Head of caudate nucleus (tissue), 42 donors: ENCODE results near the gene PLEKHJ1.
"Not testable (repeated sequence)": the region's sequence is repeated elsewhere in the genome, so short reads cannot be mapped to it uniquely, and the experiment has no call there.

Experiments
- DNase-seq, 42 donors: peaks; one replicate each; pipeline versions ENCODE4 v3.0.0 to v3.0.0-alpha.2; 2020 to 2021; ENCODE audit warnings: mixed read lengths in 7 of 42
- intact Hi-C: fragments of 100-400 bp; cut with DNase I; formaldehyde crosslinking; loops from one replicate; pipeline ENCODE4 v1.15.0; 2022

The PLEKHJ1 gene, protein sequence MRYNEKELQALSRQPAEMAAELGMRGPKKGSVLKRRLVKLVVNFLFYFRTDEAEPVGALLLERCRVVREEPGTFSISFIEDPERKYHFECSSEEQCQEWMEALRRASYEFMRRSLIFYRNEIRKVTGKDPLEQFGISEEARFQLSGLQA

DNA sequence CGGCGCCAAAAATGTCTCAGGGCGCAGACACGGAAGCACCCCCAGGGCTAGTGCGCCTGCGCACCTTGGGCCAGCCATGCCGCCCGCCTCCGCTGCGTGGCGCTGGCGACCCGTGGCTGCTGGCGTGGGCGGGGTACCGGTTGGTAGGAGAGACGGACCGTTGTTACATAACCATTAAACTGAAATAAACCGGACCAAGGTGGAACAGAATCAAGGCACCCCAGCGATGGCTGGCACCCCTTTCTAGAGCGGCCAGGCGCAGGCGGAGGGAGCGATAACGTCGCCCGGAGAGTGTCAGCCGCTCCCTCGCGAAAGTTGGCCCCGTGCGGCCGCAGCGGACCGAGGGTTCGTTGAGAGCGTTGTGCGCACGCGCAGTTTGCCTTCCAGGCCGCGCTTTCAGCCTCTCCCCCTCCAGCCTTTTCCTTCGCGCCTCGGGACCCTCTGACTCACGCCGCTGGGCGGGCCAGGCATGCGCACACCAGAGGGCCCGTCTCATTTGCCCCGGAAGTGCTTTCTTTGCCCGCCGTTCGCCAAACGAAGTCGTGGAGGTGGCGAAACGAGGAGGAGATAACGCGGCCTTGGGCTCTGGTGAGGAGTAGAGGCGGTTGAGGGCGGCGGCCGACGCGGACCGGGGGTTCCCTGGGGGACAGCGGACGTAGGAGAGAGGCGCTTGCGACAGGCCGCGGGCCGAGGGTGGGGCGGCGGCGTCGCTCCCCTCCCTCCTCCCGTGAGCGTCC lies at the start of gene PLEKHJ1, which contains the start of gene SF3A2:
PLEKHJ1 (minus strand) TSS at position 16 of the 737 bp plus-strand sequence. CDS start 81 bp downstream, outside the sequence.
SF3A2 (plus strand) TSS at position 511 of the 737 bp plus-strand sequence. CDS start 6,595 bp downstream, outside the sequence.
- peak; percentile 83 to 98 (median 95) for DNase-seq
- intact Hi-C loops: loop anchor here (2.0 to 5.0 kb wide), 3 partner anchors 36 to 84 kb away; partner anchors contain the start of gene AP3D1

DNA sequence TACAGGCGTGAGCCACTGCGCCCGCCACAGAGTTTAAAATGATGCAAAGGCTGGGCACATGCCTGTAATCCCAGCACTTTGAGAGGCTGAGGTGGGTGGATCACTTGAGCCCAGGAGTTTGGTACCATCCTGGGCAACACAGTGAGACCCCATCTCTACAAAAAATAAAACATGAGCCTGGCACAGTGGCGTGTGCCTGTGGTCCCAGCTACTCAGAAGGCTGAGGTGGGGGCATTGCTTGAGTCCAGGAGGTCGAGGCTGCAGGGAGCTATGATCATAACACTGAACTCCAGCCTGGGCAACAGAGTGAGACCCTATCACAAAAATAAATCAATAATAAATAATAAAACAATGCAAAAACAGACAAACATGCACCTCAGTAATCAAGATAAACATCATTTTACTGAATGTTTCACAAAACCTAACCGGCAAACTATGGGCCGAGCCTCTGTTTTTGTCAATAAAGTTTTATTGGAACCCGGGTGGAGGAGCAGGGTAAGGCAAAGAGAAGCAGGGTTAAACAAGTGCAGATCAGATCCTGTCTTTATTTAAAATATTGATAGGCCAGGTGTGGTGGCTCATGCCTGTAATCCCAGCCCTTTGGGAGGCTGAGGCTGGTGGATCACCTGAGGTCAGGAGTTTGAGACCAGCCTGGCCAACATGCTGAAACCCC lies 47.8 kb upstream of the PLEKHJ1 start:
- intact Hi-C loops: no loop called here
- no peak for DNase-seq

DNA sequence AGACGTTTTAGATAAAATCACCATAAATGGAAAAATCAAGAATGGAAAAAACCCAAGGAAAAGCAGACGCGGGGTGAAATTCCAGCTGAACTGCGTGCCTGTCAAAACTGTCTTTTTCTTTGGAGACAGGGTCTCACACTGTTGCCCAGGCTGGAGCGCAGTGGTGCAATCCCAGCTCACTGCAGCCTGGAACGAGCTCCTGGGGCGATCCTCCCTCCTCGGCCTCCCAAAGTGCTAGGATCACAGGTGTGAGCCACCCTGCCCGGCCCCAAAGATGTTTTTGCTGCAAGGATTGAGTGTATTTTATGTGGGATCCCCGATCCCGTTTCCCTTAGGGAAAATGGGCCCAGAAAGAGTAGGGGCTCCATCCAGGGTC lies 46.7 kb upstream of the PLEKHJ1 start:
- intact Hi-C loops: no loop called here
- DNase-seq: no peak

DNA sequence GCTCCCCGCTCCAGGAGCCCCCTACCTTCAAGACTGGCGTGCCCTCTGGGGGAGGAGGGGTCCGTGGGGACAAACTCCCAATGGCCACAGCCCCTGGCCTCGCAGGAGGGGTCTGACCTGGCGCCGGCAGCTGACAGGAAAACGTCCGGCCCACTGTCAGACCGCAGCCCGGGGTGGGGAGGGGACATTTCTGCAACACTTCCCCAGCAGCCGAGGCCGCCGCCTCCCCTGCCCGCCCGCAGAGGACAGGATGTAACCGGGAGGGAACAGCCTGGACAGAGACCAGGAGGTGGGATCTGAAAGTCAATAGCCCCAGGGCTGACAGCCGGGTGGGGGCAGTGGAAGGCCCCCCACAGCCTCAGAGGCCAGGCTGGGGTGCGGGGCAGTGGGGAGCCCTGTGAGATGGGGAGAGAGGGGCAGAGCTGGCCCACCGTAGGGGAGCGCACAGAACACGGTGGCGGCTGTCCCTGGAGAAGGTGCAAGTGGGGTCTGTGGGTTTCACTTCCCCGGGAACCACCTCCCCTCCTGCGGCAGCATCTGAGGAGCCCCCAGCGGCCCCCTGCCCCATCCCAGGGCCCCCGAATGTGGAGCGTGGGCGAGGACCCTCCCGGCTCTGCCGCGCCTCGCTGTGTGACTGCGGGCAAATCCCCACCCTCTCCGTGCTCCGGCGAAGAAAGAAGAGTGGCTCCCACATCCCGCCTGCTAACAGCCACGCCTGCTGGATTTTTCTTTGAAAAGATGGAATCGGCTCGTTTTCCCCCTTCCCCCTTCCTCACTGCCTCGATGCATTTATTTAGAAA lies 46.1 kb upstream of the PLEKHJ1 start, which contains the start of gene PEAK3:
PEAK3 (minus strand) TSS at position 114 of the 800 bp plus-strand sequence. CDS start 1,244 bp downstream, outside the sequence.
- intact Hi-C loops: no loop called here
- peak in 35 of 42 donors; percentile 43 to 87 (median 69) for DNase-seq

DNA sequence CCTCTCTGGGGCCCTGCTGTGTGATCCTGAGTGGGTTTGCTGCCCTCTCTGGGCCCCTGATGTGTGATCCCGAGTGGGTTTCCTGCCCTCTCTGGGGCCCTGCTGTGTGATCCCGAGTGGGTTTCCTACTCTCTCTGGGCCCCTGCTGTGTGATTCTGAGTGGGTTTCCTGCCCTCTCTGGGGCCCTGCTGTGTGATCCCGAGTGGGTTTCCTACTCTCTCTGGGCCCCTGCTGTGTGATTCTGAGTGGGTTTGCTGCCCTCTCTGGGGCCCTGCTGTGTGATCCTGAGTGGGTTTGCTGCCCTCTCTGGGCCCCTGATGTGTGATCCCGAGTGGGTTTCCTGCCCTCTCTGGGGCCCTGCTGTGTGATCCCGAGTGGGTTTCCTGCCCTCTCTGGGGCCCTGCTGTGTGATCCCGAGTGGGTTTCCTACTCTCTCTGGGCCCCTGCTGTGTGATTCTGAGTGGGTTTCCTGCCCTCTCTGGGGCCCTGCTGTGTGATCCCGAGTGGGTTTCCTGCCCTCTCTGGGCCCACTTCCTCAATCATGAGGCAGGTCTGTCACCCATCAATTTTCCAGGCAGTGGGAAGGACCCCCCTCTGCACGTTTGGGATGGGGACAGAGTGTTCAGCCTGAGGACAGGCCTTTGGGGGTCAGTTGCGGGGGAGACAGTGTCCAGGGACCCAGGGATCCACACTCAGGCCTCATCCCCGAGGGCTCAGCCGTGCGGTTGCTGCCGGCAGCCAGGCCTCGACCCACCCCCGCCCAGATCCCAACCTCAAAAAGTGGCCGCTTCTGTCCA lies 45.3 kb upstream of the PLEKHJ1 start:
- DNase-seq, intact Hi-C loops: not testable (repeated sequence)

DNA sequence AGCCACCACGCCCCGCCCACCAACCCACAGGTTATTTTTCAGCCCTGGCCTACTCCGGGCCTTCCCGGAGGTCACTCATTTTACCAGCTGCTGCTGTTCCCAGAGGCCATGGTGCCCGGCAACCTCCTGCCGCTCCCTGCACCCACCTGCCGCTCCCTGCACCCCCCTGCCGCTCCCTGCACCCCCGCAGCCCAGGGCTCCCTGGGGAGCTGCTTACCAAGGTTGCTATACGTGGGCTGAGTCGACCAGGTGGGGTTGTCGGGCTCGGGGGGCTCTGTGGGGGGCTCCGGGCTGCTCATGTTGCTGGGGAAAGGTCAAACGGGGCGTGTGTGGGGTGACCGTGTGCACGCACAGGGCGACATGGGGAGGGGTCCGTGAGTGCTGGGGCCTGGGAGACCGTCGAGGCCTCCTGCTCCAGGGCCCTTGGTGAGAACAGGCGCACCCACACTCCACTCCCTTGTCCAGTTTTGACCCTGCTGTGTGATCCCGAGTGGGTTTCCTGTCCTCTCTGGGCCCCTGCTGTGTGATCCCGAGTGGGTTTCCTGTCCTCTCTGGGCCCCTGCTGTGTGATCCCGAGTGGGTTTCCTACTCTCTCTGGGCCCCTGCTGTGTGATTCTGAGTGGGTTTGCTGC lies 44.6 kb upstream of the PLEKHJ1 start:
- peak in 8 of 42 donors; percentile 32 to 63 (median 46) for DNase-seq
- intact Hi-C loops: no loop called here

DNA sequence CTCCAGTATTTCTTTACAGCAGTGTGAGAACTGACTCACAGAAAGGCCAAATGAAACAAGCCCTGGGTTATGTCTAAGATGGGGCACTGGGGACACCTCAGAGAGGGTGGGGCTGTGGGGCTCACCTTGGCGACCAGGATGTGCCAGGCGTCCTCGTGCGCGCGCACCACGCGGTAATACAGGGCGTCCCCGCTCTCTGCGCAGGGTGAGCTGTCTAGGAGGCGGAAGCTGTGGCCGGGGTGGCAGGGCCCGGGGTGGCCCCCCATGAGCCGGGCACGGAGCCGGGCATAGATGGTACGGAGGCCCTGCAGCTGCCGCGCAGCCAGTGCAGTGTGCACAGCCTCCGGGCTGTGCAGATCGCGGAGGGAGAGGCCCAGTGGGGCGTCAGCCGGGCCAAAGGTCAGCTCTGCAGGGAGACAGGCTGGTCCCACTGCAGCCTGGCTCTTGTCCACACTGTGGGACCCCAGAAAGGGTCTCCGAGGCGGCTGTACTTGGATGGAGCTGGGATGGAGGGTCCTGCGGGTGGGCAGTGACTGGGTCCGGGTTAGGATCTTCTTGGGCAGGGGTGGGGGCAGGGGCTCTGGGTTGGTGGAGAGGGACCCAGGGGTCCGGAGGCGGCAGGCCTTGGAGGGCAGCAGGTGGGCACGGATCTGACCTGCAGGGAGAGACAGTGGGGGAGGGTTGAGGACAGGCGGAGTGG lies 42.5 kb upstream of the PLEKHJ1 start:
- intact Hi-C loops: no loop called here
- DNase-seq: no peak

DNA sequence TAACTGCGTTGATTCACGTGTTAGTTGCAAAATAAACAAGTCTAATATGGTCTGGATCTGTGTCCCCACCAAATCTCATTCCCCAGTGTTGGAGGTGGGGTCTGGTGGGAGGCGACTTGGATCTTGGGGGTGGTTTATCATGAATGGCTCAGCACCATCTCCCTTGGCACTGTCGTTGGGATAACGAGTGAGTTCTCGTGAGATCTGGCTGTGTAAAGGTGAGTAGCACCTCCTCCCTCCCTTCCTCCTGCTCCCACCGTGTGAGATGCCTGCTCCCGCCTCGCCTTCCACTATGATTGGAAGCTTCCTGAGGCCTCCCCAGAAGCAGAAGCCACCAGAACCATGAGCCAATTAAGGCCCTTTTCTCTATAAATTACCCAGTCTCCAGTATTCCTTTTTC lies 41.0 kb upstream of the PLEKHJ1 start:
- no peak for DNase-seq
- intact Hi-C loops: no loop called here

DNA sequence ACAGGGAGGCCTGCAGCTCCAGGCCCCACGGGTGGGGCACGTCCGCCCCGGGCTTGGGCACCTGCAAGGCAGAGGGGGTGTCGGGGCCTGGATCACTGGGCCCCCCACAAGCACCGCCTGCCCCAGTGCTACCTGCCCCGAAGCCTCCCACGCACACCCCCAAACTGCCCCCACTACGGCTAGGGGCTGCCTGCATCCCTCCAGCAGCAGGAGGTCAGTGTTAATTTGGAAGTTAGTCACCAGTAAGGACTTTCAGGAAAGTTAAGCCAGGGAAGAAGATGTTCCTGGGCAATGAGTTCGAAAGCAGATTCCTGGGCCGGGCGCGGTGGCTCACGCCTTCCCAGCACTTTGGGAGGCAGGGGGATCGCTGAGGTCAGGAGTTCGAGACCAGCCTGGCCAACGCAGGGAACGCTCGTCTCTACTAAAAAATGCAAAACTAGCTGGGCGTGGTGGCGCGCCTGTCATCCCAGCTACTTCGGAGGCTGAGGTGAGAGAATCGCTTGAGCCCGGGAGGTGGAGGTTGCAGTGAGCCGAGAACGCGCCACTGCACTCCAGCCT lies 40.4 kb upstream of the PLEKHJ1 start:
- no peak for DNase-seq
- intact Hi-C loops: no loop called here

DNA sequence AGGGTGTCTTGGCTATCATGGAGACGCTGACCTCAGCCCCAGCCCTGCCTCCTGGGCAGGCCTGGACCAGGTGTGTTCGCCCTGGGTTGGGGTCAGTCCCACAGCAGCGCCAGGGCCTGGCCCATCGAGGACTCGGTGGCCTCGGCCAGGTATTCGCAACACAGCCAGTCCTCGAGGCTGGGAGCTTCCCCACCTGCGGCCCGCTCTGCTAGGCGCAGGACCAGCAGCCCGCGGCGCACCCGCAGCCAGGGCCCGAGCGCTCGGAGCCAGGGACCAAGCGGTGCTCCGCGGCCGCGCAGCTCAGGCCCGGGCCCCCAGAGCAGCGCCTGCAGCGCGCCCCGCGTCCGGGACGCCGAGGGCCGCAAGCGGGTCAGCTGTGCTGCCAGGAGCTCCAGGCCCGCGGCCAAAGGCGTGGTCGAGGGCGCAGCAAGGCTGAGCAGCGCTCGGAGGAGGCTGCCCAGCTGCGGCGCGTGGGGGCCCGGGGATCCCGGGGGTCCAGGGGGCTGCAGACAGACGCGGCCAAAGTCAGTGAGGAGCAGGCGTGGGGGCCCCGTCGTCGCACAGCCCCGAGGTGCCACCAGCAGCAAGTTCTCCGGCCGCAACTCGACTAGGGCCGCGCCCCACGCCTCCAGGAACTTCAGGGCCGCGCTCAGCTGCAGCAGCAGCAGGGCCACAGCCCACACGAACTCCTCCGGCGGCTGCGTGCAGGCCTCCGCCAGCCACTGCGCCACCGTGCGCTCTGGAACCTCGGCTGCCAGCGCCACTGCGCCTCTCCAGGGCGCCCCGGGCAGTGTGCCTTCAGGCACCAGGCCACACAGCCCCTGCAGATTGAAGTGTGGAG lies 39.7 kb upstream of the PLEKHJ1 start:
- intact Hi-C loops: loop anchor here (2.0 kb wide), 1 partner anchor 115 kb away; no protein-coding TSS in a partner anchor
- DNase-seq: peak in 29 of 42 donors; percentile 34 to 83 (median 67)

DNA sequence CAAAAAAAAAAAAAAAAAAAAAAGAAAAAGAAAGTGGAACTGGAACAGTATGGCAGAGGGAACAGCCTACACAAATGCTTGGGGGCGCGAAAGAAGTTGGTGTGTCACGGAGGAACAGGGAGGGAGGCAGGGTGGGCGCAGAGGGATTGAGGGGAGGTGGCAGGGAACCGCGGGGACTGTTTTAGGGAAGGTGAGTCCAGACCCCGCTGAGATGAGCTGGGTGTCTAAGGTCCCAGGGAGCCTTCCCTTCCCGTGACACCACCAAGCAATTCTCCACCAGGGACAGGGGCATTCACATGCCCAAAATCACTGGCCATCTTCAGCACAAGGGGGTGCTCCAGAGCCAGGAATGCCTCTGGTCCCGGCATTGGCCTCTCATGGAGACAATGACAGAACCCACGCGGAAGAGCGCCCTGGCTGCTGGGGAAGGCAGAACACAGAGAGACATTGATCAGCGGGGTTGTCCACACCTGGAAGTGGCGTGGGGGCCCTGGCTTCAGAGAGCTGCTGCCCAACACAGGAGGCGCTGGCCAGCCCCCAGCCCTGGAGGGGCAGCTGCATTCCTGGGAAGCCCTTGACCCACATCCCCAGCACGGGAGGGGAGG lies 38.9 kb upstream of the PLEKHJ1 start:
- DNase-seq: peak in 40 of 42 donors; percentile 62 to 88 (median 80)
- intact Hi-C loops: loop anchor here (2.0 to 5.0 kb wide), 2 partner anchors 42 to 116 kb away; no protein-coding TSS in a partner anchor

DNA sequence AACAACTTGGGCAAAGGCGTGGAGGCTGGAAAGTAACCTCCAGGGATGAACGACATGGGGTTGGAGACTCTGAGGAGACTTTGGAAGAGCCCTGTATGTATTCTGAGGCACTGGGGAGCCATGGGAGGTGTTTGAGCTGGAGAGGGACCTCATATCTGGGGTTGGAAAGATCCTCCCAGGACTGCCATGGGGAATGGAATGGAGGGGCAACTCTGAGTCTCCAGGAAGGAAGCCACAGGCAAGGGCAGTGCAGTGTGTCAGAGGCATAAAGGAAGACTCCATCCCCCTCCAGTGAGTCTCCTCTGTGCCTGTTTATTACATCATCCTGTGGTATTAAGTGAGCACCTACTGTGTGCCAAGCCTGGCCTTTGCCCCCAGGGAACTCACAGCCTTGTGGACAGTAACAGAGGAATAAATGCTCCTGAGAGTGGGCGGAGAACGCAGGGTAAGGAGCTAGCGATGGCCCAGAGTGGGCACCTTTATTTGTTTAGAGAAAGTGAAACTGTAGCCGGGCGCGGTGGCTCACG lies 38.1 kb upstream of the PLEKHJ1 start:
- intact Hi-C loops: loop anchor here (2.0 to 5.0 kb wide), 2 partner anchors 43 to 117 kb away; no protein-coding TSS in a partner anchor

DNA sequence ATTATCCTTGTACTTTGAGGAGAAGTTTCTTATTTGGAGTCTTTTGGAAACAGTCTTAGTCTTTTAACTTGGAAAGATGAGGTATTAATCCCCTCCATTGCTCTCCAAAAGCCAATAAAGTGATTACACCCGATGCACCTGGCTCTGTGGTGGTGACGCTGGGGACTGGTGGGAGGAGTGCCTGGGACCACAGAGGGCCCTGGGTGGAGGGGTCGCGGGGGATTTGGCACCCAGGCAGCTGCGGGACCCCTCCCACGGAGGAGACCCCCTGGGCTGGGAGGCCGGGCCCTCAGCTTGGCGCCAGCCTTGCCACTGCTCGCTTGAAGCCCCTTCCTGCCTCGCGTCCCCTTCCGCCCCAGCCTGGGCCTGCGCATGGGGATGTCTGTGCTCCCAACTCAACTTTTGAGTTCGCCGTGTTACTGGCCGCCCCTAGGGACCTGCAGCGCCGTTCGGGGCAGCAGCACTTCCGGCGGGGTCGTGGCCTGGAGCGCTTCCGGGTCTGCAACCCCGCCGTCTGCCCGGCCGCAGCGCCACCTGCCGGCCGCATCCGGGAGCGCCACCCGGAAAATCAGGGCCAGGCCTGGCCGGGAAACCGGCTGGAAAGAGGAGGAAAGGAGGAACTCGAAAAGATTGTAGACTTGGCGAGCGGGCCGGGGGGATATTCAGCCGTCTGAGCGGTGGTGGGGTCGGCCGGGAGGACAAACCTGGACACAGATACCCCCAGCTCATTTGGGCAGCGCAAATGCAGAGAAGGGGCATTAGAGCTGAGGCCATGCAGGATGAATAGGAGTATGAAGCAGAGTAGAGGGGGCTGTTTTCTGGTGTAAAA lies 37.4 kb upstream of the PLEKHJ1 start:
- intact Hi-C loops: loop anchor here (2.0 to 5.0 kb wide), 3 partner anchors 37 to 117 kb away; partner anchors contain the start of genes PLEKHJ1 and SF3A2
- peak in 36 of 42 donors; percentile 42 to 86 (median 72) for DNase-seq

More for the DNA sequence above, 38.1 kb upstream of the PLEKHJ1 start:
- DNase-seq: no peak
